Renal cortex interstitium (tissue), 11 donors: ENCODE measurements around the gene TOPAZ1. TPM values are rescaled to one million over a fixed set of nuclear protein-coding genes. Genes with fewer than 3 reads are reported as not detected.
"Not testable (repeated sequence)": the region's sequence is repeated elsewhere in the genome, so short reads cannot be mapped to it uniquely, and the experiment has no call there.

Experiments
- DNase-seq, 11 donors: peaks; one replicate each; pipeline ENCODE4 v3.0.0-alpha.2; 2013; ENCODE audit warnings: low read depth in 9 of 11, low spot score in 4 of 11; ENCODE audit errors: extremely low read depth in 1 of 11
- polyA plus RNA-seq, 3 donors: library from polyadenylated mRNA; unstranded; fragments of 120-200 nt; gene quantifications; one replicate each; pipeline ENCODE4 v1.2.1, GENCODE V29; 2013; ENCODE audit not compliant: insufficient read length in 3 of 3

The TOPAZ1 gene
- polyA plus RNA-seq, 3 donors: 0.03 TPM; not detected in 2

- DNase-seq: peak in 6 of 11 donors; percentile 38 to 70 (median 56)
Measured at GRCh38 chr3:44323341-44323955, 81.8 kb downstream of the TOPAZ1 start.

GRCh38 chr3:44324584-44324983 is 82.9 kb downstream of the TOPAZ1 start:
- DNase-seq: no peak

- DNase-seq: no peak
Measured at GRCh38 chr3:44326019-44326418, 84.3 kb downstream of the TOPAZ1 start.

GRCh38 chr3:44326515-44326914 is 84.8 kb downstream of the TOPAZ1 start:
- DNase-seq: no peak

- no peak for DNase-seq
Measured at GRCh38 chr3:44329946-44330345, 88.3 kb downstream of the TOPAZ1 start.

- no peak for DNase-seq
Measured at GRCh38 chr3:44330444-44330843, 88.8 kb downstream of the TOPAZ1 start.

GRCh38 chr3:44334326-44334725 is 92.6 kb downstream of the TOPAZ1 start:
- no peak for DNase-seq

GRCh38 chr3:44337248-44337785 is 95.6 kb downstream of the TOPAZ1 start:
- DNase-seq: no peak

- DNase-seq: peak; percentile 93 to 98 (median 96)
Measured at GRCh38 chr3:44338010-44338827, 96.5 kb downstream of the TOPAZ1 start, which contains the start of gene TCAIM. Gene TCAIM, plus strand, starts transcription at chr3:44338766. Its CDS starts 16,017 bp downstream, at chr3:44354783.

GRCh38 chr3:44338828-44339127 is 97.1 kb downstream of the TOPAZ1 start:
- DNase-seq: no peak

GRCh38 chr3:44339181-44340057 is 97.7 kb downstream of the TOPAZ1 start:
- no peak for DNase-seq

- no peak for DNase-seq
Measured at GRCh38 chr3:44340058-44340395, 98.3 kb downstream of the TOPAZ1 start.

- peak in 3 of 11 donors; percentile 35 to 58 (median 45) for DNase-seq
Measured at GRCh38 chr3:44342176-44342790, 100.6 kb downstream of the TOPAZ1 start.

GRCh38 chr3:44343421-44343820 is 101.7 kb downstream of the TOPAZ1 start:
- DNase-seq: no peak

GRCh38 chr3:44346590-44346989 is 104.9 kb downstream of the TOPAZ1 start:
- not testable (repeated sequence) for DNase-seq

- DNase-seq: no peak
Measured at GRCh38 chr3:44348993-44349392, 107.3 kb downstream of the TOPAZ1 start.

GRCh38 chr3:44353355-44353924 is 111.8 kb downstream of the TOPAZ1 start:
- no peak for DNase-seq

- DNase-seq: no peak
Measured at GRCh38 chr3:44355362-44356033, 113.8 kb downstream of the TOPAZ1 start.
